Measurements from ENCODE around the gene ASB4. TPM values are rescaled to one million over a fixed set of nuclear protein-coding genes. Genes with fewer than 3 reads are reported as not detected.

The ASB4 gene
- total RNA-seq, 2 donors from 2014 or later, result not detected

DNA sequence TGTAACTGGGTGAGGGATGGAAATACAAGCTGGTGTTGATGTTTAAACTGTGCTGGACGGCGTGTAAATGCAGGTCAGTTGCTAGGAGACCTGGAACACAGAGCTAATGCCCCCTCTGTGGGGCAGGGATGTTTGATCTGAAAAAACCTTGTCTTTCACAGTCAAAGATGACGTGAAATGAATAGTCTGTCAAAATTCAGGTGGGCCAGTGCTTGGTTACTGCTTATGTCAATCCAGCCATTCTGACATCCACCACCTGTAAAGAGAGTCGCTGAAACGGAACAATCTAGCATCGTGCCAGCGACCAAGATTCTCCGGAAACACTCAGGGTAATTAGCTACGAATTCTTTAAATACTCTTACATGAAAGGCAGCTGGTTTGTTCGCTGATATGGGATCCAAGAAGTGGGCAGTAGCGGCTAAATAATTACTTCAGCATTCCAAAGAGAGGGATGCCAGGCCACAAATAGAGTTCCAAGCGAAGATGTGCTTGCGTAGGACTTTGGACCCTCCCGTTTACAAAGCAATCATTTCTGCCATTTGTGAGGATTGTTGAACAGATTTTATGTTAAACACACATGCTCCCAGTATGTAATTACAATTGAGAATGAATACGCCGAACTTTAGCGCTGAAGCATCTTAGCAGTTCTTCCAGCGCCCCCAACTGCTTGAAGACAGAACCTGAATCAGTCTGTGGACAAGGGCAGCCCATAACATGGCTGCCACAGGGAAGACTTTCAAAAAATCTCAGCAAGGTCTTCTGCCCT lies 7.3 kb upstream of the ASB4 start:
- DNase-seq, result peak; percentile 30 to 57 (median 39)
- ATAC-seq, result peak; percentile 51
- Histone ChIP-seq H3K9me3 (no peaks in the 10 kb centered on the region), H3K27me3 (no peaks in the 10 kb centered on the region), H3K27ac (no peak overlapping the region), H3K4me1 (peaks cover 9% of the 10 kb centered on the region), H3K36me3 (replicated peaks in 1 of 2; ENCODE audit: insufficient read depth in 1 of 2, low read depth in 2 of 2) (no peaks in the 10 kb centered on the region), H3K4me3 (no peak overlapping the region)
- WGBS, 2 donors, result 19 to 28% methylated on average over 18 of the region's 18 CpGs
- intact Hi-C loops (cut with DNase I), result no loop called here
- TF ChIP-seq POLR2A (IDR thresholded peaks at IDR 0.05), result no peak
- TF ChIP-seq, protein P1, sequence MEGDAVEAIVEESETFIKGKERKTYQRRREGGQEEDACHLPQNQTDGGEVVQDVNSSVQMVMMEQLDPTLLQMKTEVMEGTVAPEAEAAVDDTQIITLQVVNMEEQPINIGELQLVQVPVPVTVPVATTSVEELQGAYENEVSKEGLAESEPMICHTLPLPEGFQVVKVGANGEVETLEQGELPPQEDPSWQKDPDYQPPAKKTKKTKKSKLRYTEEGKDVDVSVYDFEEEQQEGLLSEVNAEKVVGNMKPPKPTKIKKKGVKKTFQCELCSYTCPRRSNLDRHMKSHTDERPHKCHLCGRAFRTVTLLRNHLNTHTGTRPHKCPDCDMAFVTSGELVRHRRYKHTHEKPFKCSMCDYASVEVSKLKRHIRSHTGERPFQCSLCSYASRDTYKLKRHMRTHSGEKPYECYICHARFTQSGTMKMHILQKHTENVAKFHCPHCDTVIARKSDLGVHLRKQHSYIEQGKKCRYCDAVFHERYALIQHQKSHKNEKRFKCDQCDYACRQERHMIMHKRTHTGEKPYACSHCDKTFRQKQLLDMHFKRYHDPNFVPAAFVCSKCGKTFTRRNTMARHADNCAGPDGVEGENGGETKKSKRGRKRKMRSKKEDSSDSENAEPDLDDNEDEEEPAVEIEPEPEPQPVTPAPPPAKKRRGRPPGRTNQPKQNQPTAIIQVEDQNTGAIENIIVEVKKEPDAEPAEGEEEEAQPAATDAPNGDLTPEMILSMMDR (IDR thresholded peaks at IDR 0.05), result peak in 5 of 7 experiments; percentile 17 to 42 (median 33)

DNA sequence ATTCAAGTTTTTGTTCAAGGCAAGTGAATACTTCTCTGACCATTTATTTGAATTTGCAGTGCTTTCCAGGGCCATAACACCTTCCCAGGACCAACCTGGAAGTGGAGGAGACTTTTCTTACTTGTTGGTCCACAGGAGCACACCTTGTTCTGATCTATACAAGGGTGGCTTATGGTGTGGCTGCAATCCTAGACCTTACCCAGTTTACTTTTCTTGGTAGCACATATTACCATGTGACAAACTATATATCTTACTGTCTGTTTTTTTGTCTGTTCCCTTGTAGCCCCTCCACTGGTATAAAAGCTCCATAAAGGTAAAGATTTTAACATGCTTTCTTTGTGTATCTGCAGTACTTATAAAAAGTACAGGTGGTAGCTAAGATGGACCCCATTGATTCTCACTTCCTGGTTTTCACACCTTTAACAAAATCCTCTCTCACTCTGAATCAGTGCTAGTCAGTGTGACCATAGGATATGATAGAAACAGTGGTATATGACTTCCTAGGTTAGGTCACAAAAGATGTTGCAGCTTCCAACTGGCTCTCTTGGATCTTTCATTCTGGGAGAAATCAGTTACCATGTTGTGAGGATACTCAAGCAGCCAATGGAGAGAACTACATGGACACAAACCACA lies 5.6 kb upstream of the ASB4 start:
- Histone ChIP-seq H3K4me1 (peaks cover 9% of the 10 kb centered on the region), H3K27ac (no peak overlapping the region), H3K4me3 (no peak overlapping the region), H3K36me3 (replicated peaks in 1 of 2; ENCODE audit: insufficient read depth in 1 of 2, low read depth in 2 of 2) (no peaks in the 10 kb centered on the region), H3K9me3 (no peaks in the 10 kb centered on the region), H3K27me3 (no peaks in the 10 kb centered on the region)
- ATAC-seq (no peak), DNase-seq (no peak)
- no peak for TF ChIP-seq POLR2A (IDR thresholded peaks at IDR 0.05)
- TF ChIP-seq, protein P1 (IDR thresholded peaks at IDR 0.05), result no peak
- intact Hi-C loops (cut with DNase I), result no loop called here

DNA sequence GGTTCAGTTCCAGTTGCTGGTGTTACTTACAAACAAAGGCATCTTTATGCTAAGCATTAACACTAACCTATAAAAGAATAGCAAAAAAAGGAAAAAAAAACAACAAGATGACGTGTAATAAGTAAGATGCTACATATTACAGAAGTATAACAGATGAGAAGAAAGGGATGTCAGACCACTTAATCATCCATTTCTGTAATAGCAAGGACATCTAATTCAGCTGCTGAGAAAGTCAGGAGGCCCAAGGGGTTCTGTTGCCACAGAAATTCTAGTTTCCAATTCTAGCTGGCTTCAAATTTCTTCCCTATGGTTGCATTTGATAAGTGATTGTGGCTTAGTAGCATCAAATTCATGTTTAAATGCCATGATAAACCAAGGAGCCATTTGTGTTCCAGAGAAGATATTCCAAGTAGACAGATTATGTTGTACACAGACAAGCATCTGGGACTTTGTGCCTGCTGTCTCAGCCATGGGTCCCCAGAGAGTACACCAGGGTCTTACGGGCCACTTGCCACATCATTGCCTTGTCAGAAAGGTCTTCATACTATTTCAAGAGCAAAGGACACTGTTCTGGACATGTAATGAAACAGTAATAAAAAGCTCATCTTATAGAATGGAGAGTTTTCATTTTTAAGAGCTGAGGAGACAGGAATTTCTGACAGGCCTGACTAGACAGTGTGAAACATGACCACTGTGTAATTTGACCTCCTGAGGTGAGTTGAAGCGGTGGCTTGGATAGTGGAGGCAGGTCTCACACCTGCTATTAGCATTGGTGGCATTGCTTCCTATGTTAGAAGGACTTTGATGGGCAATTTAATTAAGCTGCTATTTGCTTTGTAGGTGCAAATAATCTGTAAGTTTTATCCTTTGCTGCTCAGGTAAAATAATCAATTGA lies 4.2 kb upstream of the ASB4 start:
- Histone ChIP-seq H3K36me3 (replicated peaks in 1 of 2; ENCODE audit: insufficient read depth in 1 of 2, low read depth in 2 of 2) (no peaks in the 10 kb centered on the region), H3K27me3 (no peaks in the 10 kb centered on the region), H3K9me3 (no peaks in the 10 kb centered on the region), H3K27ac (no peak overlapping the region), H3K4me1 (peaks cover 9% of the 10 kb centered on the region), H3K4me3 (no peak overlapping the region)
- no peak for TF ChIP-seq POLR2A (IDR thresholded peaks at IDR 0.05)
- TF ChIP-seq, protein P1 (IDR thresholded peaks at IDR 0.05), result no peak
- ATAC-seq (no peak), DNase-seq (no peak)
- 91 to 97% methylated on average over 3 of the region's 3 CpGs for WGBS, 2 donors
- intact Hi-C loops (cut with DNase I), result no loop called here

DNA sequence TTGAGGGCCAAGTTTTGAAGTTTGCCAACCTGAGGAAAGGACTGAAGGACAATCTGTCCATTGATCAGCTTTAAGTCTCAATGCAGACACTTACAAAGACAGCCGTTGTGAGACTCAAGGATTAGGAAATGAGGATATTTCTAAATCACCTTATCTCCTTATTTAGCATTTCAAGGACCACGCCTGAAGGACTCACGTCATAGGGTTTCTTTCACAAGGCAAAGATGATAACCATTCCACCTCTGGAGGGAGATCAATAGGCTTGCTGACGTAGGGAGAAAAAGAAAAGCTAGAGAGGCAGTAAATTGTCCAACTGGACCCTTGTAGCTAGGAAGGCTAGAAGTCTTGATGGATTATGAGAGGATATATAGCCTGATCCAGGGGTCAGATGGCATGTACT lies 3.3 kb upstream of the ASB4 start:
- Histone ChIP-seq H3K27me3 (no peaks in the 10 kb centered on the region), H3K27ac (no peak overlapping the region), H3K4me3 (no peak overlapping the region), H3K36me3 (replicated peaks in 1 of 2; ENCODE audit: insufficient read depth in 1 of 2, low read depth in 2 of 2) (no peaks in the 10 kb centered on the region), H3K9me3 (no peaks in the 10 kb centered on the region), H3K4me1 (peaks cover 9% of the 10 kb centered on the region)
- intact Hi-C loops (cut with DNase I), result no loop called here
- DNase-seq, result no peak
- TF ChIP-seq, protein P1 (IDR thresholded peaks at IDR 0.05), result no peak
- TF ChIP-seq POLR2A (IDR thresholded peaks at IDR 0.05), result no peak
- 60 to 68% methylated on average over 4 of the region's 4 CpGs for WGBS, 2 donors
- ATAC-seq, result no peak
